IPS-18c (cell line): Measurements from ENCODE around the gene POGLUT3.

Source experiments
- H3K4me3 ChIP-seq: 2 replicates; pipeline ENCODE4 v1.7.0; 2013; ENCODE audit warnings: low read depth, mild to moderate bottlenecking, low read length, moderate library complexity; ENCODE audit not compliant: insufficient read depth
- H3K9me3 ChIP-seq: one replicate; pipeline ENCODE4 v1.6.1; 2013; ENCODE audit warnings: mild to moderate bottlenecking, low read length, moderate library complexity; ENCODE audit not compliant: control insufficient read depth, insufficient read depth

POGLUT3 gene

DNA sequence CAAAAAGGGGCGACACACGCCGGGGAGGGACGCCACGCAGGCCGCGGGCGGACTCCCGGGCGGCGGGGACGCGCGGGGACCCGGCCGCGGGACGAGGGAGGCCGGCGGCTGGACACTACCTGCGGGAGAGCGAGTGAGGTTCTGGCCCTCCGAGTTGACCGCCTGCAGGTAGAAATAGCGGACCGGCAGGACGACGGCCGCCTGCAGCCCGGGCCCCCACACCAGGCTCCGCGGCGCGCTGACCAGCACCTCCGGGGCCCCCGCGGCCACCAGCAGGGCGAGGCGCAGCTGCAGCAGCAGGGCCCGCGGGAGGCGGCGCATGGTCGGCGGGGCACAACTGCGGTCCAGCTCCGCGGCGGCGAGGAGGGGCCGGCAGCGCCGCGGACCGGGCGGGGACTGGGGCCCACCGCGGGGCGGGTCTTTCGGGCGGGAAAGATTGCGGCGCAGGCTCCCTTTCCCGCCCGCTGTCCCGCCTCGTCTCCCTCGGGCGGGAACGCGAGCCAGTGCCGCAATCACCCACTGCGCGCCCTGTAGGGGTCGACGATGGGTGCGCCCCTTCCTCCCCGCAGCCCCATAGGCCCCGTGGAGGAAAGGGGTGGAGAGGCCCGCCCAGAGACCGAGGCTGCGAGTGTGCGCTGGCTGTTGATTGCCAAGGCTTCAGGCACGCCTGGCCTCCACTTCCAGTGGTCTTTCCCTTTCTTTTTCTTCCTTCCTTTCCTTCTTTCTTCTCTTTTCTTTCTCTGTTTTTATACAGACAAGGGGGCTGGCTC lies at the start of gene POGLUT3:
Gene POGLUT3 (minus strand): TSS at position 339 of the 770 bp plus-strand sequence. CDS start 18 bp downstream, at position 321.
- H3K9me3 ChIP-seq, result no peaks in the 10 kb centered on the region

DNA sequence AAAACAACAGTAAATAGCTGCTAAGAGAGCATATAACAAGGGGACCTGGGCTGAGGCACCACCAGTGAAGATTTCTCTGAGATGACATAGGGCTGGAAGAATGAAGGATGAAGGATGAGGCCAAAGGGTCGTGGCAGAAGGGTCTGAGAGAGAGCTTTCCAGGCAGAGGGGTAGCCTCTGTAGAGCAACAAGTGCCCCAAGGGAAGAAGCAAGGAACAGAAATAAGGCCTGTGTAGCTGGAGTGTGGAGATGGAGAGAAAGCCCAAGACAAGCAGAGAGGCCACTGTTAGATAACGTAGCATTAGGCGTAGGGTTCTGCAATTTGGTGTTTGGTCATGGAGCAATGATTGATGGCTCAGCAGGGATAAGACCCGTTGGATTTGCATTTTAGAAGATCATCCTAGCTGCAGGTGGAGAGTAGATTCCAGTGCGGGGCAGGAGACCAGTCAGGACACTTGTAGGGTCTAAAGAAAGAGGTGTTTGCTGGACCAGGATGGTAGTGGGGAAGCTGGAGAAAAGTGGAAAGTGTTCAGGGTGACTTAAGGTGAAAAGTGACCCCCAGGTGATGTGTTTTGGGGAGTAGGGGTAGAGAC lies 47.8 kb upstream of the POGLUT3 start:
- H3K9me3 ChIP-seq, result no peaks in the 10 kb centered on the region
- no peak overlapping the region for H3K4me3 ChIP-seq

More for the DNA sequence above, at the start of gene POGLUT3:
- H3K4me3 ChIP-seq, result peak within 1 kb of the TSS; percentile 75

- Histone ChIP-seq H3K9me3 (no peaks in the 10 kb centered on the region), H3K4me3 (no peak overlapping the region)
Measured at GRCh38 chr11:108543316-108543964, 45.3 kb upstream of the POGLUT3 start.

- Histone ChIP-seq H3K9me3 (no peaks in the 10 kb centered on the region), H3K4me3 (no peak overlapping the region)
Measured at GRCh38 chr11:108541531-108541930, 43.3 kb upstream of the POGLUT3 start.

GRCh38 chr11:108538502-108538901 lies 40.3 kb upstream of the POGLUT3 start:
- Histone ChIP-seq H3K9me3 (no peaks in the 10 kb centered on the region), H3K4me3 (no peak overlapping the region)

GRCh38 chr11:108538022-108538424 lies 39.8 kb upstream of the POGLUT3 start:
- Histone ChIP-seq H3K4me3 (no peak overlapping the region), H3K9me3 (no peaks in the 10 kb centered on the region)

DNA sequence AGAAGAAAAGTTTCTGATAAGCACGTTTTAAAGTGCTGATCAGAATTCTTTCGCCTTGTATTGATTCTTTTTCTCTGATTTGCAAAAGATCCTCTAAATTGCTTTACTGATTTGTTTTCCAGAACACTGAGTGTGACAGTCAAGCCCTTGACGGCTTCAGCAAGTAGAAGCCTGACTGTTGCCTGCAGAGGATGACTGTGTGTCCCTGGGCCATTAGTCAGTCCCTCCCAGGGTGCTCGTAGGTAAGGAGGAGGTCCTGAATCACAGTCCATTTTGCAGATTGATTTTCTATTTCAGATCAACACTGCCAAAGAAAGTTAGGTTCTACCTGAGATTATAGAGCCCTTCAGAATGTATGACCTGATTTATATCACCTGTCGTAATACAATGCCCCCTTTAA lies 38.6 kb upstream of the POGLUT3 start:
- no peak overlapping the region for H3K4me3 ChIP-seq
- no peaks in the 10 kb centered on the region for H3K9me3 ChIP-seq

DNA sequence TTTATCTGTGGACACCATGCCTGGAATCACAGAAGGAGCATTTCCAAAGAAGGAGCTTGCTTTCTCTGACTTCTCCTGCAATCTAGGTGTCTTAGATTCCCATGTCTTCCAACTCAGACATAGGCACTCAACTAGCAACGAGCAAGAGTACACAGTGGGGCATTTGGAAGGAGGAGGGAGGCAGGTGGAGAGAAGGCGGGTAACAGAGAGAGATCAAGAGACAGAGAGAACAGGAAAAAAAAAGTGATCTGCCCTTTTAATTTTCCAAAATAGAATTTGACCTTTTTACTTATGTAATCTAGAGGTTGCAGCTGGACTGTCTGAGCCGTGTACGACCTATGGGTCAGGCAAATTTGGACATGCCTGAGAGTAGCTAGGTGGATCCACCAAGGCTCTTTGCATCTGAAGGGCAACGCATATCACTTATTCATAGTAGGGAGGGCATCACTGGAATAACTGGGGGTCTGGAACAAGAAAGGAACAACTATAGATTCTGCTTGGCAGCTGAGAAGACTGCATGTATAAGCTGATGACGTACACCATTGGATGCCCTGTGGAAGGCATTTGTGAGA lies 37.3 kb upstream of the POGLUT3 start:
- Histone ChIP-seq H3K4me3 (no peak overlapping the region), H3K9me3 (no peaks in the 10 kb centered on the region)

DNA sequence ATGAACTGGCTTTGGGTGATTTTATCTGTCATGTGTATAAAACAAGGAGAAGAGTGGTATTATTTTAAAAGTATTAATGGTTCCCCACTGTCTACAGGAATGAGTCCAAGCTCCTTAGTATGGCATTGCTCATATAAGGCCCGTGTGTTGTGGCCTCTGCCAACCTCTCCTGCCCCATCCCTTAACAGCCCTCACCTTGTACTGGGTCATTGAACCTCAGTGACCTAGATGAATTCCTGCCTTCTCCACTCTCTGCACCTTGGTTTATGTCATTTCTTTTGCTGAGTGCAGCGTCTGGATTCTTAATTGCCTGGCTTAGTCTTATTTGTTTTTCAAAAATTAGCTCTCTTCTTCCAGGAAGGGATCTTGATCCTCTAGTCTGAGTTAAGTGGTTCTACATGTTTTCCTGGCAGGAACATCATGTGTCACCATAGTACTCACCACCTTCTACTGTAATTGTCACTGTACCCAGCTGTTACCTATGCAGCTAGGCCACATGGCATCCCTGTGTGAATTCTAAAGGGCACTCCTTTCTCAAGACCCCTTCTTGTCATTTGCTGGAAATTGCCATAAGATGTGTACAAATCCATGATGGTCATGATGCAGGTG lies 36.2 kb upstream of the POGLUT3 start:
- H3K9me3 ChIP-seq, result no peaks in the 10 kb centered on the region
- H3K4me3 ChIP-seq, result no peak overlapping the region

GRCh38 chr11:108530426-108530825 lies 32.2 kb upstream of the POGLUT3 start:
- H3K4me3 ChIP-seq, result no peak overlapping the region
- no peaks in the 10 kb centered on the region for H3K9me3 ChIP-seq

DNA sequence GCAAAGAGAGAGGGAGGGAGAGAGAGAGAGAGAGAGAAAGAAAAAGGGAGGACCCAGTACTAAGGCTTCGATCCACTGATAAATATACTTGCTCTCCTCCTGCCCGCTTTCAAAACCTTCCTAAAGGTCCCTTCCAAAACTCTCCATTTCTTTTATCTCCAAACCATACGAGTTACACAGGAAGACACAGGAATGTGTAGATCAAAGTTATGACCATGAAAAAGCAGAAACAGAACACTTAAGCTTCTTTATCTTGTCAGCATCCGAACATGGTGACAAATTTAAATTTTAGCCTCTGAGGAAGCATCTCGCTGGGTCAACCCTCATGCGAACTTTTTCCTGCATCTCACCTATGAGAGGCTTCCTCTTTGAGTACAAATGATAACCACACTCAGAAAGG lies 29.2 kb upstream of the POGLUT3 start:
- no peaks in the 10 kb centered on the region for H3K9me3 ChIP-seq
- H3K4me3 ChIP-seq, result no peak overlapping the region

DNA sequence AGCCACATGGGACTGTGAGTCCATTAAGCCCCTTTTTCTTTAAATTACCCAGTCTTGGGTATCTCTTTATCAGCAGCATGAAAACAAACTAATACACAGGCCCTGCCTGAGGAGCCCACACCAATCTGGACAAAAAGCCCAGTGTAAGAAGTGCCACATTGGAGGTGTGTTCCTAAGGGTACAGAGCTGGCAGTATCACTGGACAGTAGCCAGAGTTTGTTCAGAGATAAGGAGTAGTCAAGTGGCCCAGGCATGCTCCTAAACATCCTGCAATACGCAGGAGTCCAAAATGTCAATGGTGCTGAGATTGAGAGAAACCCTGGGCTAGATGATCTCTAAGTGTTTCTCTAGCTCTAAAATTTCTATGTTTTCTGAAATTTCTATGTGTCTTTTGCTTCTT lies 27.0 kb upstream of the POGLUT3 start:
- Histone ChIP-seq H3K9me3 (no peaks in the 10 kb centered on the region), H3K4me3 (no peak overlapping the region)

DNA sequence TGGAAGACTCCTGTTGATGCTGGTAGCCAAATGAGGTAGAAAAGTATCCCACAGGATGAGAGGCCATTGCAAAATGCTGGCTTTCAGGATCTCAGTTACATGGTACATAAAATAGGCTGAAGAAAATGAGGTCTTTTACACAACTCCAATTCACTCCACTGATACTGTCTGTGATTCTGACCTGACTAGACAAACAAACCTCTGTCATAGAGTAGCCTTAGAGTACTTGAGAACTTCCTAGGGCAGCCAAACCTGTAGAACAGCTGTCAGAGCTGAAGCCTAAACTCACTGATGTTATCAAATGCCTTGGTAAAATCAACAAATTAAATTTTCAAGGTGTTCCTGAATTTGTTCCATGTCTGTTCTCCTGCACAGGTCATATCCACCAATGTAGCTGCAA lies 26.2 kb upstream of the POGLUT3 start:
- Histone ChIP-seq H3K9me3 (no peaks in the 10 kb centered on the region), H3K4me3 (no peak overlapping the region)

DNA sequence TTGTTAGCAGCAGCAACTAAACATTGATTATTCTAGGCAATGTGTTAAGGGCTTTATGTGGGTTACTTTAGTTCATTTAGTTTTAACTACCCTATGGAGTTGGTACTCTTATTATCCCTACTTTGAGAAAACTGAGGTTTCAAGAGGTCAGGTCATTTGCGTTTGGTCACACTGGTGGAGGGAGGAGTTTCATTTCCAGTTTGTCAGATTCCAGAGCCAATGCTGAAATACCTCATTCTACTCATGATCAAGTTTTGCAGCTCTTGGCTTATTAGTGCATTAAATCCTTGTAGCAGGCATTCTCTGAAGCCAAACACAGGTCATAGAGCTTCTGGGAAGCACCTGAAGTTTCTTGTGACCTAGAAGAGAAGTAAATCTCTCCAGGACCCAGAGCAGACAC lies 24.1 kb upstream of the POGLUT3 start:
- no peaks in the 10 kb centered on the region for H3K9me3 ChIP-seq
- H3K4me3 ChIP-seq, result no peak overlapping the region

- H3K4me3 ChIP-seq, result no peak overlapping the region
- no peaks in the 10 kb centered on the region for H3K9me3 ChIP-seq
Measured at GRCh38 chr11:108518581-108518980, 20.4 kb upstream of the POGLUT3 start.

- H3K4me3 ChIP-seq, result no peak overlapping the region
- no peaks in the 10 kb centered on the region for H3K9me3 ChIP-seq
Measured at GRCh38 chr11:108516125-108516524, 17.9 kb upstream of the POGLUT3 start.

- Histone ChIP-seq H3K9me3 (no peaks in the 10 kb centered on the region), H3K4me3 (no peak overlapping the region)
Measured at GRCh38 chr11:108512708-108513107, 14.5 kb upstream of the POGLUT3 start.
